HepG2 (cell line): ENCODE data around the gene TNFRSF18. TPM values are rescaled to one million over a fixed set of nuclear protein-coding genes. Genes with fewer than 3 reads are reported as not detected.
A peak's percentile ranks its signal among the peaks of the same experiment; 100 is the strongest.

Experiments
- LCORL ChIP-seq, 2 experiments: fragments of 450-650 bp in 1 of 2; sonication (generic) in 1 of 2; formaldehyde crosslinking in 1 of 2; IDR thresholded peaks; 2 replicates each; pipeline versions ENCODE4 v1.5.0 to v1.6.1; 2017 to 2020; ENCODE audit warnings: antibody characterized with exemption in 1 of 2, missing genetic modification reagents in 1 of 2
- MAZ ChIP-seq, 2 experiments: sonication (generic) in 1 of 2; formaldehyde crosslinking in 1 of 2; IDR thresholded peaks; 2 replicates each; pipeline versions ENCODE4 v1.5.0 to v1.6.1; 2012 to 2020; ENCODE audit warnings: low read depth in 2 of 2, mild to moderate bottlenecking in 2 of 2, borderline replicate concordance in 1 of 2, improper control_type of control experiment in 1 of 2, low read length in 1 of 2, missing genetic modification reagents in 1 of 2, moderate library complexity in 1 of 2
- POLR2AphosphoS2 ChIP-seq: IDR thresholded peaks from 2 replicates; pipeline ENCODE4 v1.6.1; 2011; ENCODE audit warnings: low read depth, low read length, improper control_type of control experiment
- SAFB2 ChIP-seq: sonication (generic); formaldehyde crosslinking; IDR thresholded peaks from 2 replicates; pipeline ENCODE4 v1.5.1; 2020; ENCODE audit warnings: missing genetic modification reagents, low read depth, mild to moderate bottlenecking, borderline replicate concordance
- SNAPC2 ChIP-seq: sonication (generic); formaldehyde crosslinking; IDR thresholded peaks from 2 replicates; pipeline ENCODE4 v1.8.1; 2022; ENCODE audit warnings: mild to moderate bottlenecking, missing genetic modification reagents
- ZNF232 ChIP-seq: sonication (generic); formaldehyde crosslinking; IDR thresholded peaks from 2 replicates; pipeline ENCODE4 v1.4.0; 2020; ENCODE audit warnings: missing genetic modification reagents, borderline replicate concordance
- ZNF501 ChIP-seq: sonication (generic); formaldehyde crosslinking; IDR thresholded peaks from 2 replicates; pipeline ENCODE4 v1.5.1; 2020; ENCODE audit warnings: mild to moderate bottlenecking, moderate library complexity, missing genetic modification reagents
- ZNF614 ChIP-seq: IDR thresholded peaks from 2 replicates; pipeline ENCODE4 v1.6.1; 2018; ENCODE audit warnings: missing biosample characterization, missing genetic modification reagents, inconsistent platforms, borderline replicate concordance
- ZNF816 ChIP-seq: sonication (generic); formaldehyde crosslinking; IDR thresholded peaks from 2 replicates; pipeline ENCODE4 v1.8.0; 2022; ENCODE audit warnings: missing genetic modification reagents, mild to moderate bottlenecking, borderline replicate concordance
- ZSCAN30 ChIP-seq: sonication (generic); formaldehyde crosslinking; IDR thresholded peaks from 2 replicates; pipeline ENCODE4 v1.5.0; 2020; ENCODE audit warnings: mild to moderate bottlenecking, missing genetic modification reagents
- polyA plus RNA-seq, 8 experiments: library from polyadenylated mRNA; depleted of rRNA in 3 of 8; stranded (reverse) in 7 of 8; unstranded in 1 of 8; fragments of >200 nt; fragmentation: Illumina TruSeq in 4 of 8; extraction: Trizol in 4 of 8; gene quantifications; 2 replicates each; pipeline versions ENCODE4 v1.2.1 to v1.2.3, GENCODE V29; 2011 to 2016; ENCODE audit warnings: low read depth in 4 of 8, missing spikeins in 1 of 8, mixed read lengths in 1 of 8; ENCODE audit not compliant: insufficient read depth in 1 of 8
- total RNA-seq, 5 experiments: library from RNA; depleted of rRNA; stranded (reverse); fragments of >200 nt; fragmentation: Illumina TruSeq; extraction: Trizol; gene quantifications; 2 replicates each; pipeline ENCODE4 v1.2.3, GENCODE V29; 2016; ENCODE audit warnings: low read depth in 1 of 5
- TF ChIP-seq, protein P1 (sequence below): sonication (generic); formaldehyde crosslinking; IDR thresholded peaks from 2 replicates; pipeline ENCODE4 v1.5.1; 2020; ENCODE audit warnings: mild to moderate bottlenecking, moderate library complexity, missing genetic modification reagents
- TF ChIP-seq, protein P2 (sequence below): sonication (generic); IDR thresholded peaks from 2 replicates; pipeline ENCODE4 v1.6.1; 2016; ENCODE audit warnings: low read depth, borderline replicate concordance
- TF ChIP-seq, protein P3 (sequence below): sonication (generic); formaldehyde crosslinking; IDR thresholded peaks from 2 replicates; pipeline ENCODE4 v1.4.0; 2020; ENCODE audit warnings: missing genetic modification reagents
- TF ChIP-seq, protein P4 (sequence below): sonication (generic); formaldehyde crosslinking; IDR thresholded peaks from 2 replicates; pipeline ENCODE4 v1.4.0; 2020; ENCODE audit warnings: mild to moderate bottlenecking, missing genetic modification reagents
- TF ChIP-seq, protein P5 (sequence below): IDR thresholded peaks from 2 replicates; pipeline ENCODE4 v1.6.1; 2012; ENCODE audit warnings: low read length, improper control_type of control experiment

TNFRSF18 gene
- total and polyA plus RNA-seq, 2 of the 13 experiments (the other 11 are each of a cell fraction or from before 2014, with no cell fraction given): not detected

DNA sequence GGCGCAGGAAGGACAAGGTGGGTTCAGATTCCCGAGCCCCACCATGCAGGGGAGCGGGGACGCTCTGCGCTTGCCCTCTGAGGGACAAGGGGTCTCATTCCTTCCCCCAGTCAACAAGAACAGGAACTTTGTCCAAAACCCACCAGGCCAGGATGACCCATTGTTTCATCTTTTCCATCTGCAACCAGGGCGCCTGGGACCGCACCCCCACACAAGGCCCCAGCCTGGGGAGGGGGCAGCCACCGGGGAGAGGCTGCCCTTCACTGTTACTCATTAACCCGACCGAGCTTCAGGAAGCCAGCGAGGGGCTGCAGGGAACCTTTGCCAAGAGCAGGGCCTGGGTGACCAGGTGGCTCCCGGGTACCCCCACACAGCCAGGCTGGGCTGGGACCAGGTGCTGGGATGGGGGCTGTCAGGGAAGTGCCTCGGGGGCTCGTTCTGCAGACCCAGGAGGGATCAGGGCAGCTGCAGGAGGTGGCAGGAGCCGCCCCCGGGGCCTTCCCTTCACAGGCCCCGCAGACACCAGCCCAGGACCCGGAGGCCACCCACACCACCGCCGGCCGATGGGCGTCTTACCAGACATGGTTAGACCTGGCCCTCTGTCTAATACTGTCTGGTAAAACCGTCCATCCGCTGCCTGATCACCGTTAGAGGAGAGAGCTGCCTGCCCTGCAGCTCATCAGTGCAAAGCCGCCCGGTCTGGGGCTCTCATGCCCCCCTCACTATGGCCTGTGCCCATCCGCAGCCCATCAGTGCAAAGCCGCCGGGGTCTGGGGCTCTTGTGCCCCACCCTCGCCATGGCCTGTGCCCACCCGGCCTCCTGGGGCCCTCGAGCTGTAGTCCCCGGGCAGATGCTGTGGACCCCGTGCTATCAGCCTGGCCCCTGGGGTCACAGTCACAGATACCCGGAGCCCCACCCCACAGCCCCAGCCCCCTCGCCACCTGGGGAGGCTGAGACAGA is 37.7 kb downstream of the TNFRSF18 start (continued):
- TF ChIP-seq, protein P1, sequence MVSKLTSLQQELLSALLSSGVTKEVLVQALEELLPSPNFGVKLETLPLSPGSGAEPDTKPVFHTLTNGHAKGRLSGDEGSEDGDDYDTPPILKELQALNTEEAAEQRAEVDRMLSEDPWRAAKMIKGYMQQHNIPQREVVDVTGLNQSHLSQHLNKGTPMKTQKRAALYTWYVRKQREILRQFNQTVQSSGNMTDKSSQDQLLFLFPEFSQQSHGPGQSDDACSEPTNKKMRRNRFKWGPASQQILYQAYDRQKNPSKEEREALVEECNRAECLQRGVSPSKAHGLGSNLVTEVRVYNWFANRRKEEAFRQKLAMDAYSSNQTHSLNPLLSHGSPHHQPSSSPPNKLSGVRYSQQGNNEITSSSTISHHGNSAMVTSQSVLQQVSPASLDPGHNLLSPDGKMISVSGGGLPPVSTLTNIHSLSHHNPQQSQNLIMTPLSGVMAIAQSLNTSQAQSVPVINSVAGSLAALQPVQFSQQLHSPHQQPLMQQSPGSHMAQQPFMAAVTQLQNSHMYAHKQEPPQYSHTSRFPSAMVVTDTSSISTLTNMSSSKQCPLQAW (CRISPR knock-in tag): peak; percentile 99
- TF ChIP-seq ZSCAN30 (CRISPR knock-in tag): no peak
- TF ChIP-seq ZNF501 (CRISPR knock-in tag): 0 out of 2 replicates have a peak, but pooled peaks have one; percentile 16
- TF ChIP-seq ZNF232 (CRISPR knock-in tag): no peak
- peak; percentile 36; the same call in 1 of the 2 replicates for TF ChIP-seq ZNF614 (CRISPR knock-in tag)
- no peak for TF ChIP-seq SNAPC2
- TF ChIP-seq, protein P2, sequence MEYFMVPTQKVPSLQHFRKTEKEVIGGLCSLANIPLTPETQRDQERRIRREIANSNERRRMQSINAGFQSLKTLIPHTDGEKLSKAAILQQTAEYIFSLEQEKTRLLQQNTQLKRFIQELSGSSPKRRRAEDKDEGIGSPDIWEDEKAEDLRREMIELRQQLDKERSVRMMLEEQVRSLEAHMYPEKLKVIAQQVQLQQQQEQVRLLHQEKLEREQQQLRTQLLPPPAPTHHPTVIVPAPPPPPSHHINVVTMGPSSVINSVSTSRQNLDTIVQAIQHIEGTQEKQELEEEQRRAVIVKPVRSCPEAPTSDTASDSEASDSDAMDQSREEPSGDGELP: no peak
- TF ChIP-seq MAZ (IDR thresholded peaks at IDR 0.05; ENCODE audit: borderline replicate concordance, low read depth, low read length): peak; percentile 65; the same call in 1 of the 2 replicates
- 0 out of 2 replicates have a peak, but pooled peaks have one; percentile 38 for TF ChIP-seq MAZ (CRISPR knock-in tag; IDR thresholded peaks at IDR 0.05; ENCODE audit: low read depth)
- no peak for TF ChIP-seq LCORL (IDR thresholded peaks at IDR 0.05)
- peak; percentile 28; the same call in 1 of the 2 replicates for TF ChIP-seq LCORL (CRISPR knock-in tag; IDR thresholded peaks at IDR 0.05)
- TF ChIP-seq, protein P3, sequence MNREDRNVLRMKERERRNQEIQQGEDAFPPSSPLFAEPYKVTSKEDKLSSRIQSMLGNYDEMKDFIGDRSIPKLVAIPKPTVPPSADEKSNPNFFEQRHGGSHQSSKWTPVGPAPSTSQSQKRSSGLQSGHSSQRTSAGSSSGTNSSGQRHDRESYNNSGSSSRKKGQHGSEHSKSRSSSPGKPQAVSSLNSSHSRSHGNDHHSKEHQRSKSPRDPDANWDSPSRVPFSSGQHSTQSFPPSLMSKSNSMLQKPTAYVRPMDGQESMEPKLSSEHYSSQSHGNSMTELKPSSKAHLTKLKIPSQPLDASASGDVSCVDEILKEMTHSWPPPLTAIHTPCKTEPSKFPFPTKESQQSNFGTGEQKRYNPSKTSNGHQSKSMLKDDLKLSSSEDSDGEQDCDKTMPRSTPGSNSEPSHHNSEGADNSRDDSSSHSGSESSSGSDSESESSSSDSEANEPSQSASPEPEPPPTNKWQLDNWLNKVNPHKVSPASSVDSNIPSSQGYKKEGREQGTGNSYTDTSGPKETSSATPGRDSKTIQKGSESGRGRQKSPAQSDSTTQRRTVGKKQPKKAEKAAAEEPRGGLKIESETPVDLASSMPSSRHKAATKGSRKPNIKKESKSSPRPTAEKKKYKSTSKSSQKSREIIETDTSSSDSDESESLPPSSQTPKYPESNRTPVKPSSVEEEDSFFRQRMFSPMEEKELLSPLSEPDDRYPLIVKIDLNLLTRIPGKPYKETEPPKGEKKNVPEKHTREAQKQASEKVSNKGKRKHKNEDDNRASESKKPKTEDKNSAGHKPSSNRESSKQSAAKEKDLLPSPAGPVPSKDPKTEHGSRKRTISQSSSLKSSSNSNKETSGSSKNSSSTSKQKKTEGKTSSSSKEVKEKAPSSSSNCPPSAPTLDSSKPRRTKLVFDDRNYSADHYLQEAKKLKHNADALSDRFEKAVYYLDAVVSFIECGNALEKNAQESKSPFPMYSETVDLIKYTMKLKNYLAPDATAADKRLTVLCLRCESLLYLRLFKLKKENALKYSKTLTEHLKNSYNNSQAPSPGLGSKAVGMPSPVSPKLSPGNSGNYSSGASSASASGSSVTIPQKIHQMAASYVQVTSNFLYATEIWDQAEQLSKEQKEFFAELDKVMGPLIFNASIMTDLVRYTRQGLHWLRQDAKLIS (CRISPR knock-in tag): no peak
- no peak for TF ChIP-seq ZNF816 (CRISPR knock-in tag)
- no peak for TF ChIP-seq SAFB2 (CRISPR knock-in tag)
- TF ChIP-seq, protein P4, sequence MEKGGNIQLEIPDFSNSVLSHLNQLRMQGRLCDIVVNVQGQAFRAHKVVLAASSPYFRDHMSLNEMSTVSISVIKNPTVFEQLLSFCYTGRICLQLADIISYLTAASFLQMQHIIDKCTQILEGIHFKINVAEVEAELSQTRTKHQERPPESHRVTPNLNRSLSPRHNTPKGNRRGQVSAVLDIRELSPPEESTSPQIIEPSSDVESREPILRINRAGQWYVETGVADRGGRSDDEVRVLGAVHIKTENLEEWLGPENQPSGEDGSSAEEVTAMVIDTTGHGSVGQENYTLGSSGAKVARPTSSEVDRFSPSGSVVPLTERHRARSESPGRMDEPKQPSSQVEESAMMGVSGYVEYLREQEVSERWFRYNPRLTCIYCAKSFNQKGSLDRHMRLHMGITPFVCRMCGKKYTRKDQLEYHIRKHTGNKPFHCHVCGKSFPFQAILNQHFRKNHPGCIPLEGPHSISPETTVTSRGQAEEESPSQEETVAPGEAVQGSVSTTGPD (CRISPR knock-in tag): no peak
- no peak for TF ChIP-seq POLR2AphosphoS2
- TF ChIP-seq, protein P5, sequence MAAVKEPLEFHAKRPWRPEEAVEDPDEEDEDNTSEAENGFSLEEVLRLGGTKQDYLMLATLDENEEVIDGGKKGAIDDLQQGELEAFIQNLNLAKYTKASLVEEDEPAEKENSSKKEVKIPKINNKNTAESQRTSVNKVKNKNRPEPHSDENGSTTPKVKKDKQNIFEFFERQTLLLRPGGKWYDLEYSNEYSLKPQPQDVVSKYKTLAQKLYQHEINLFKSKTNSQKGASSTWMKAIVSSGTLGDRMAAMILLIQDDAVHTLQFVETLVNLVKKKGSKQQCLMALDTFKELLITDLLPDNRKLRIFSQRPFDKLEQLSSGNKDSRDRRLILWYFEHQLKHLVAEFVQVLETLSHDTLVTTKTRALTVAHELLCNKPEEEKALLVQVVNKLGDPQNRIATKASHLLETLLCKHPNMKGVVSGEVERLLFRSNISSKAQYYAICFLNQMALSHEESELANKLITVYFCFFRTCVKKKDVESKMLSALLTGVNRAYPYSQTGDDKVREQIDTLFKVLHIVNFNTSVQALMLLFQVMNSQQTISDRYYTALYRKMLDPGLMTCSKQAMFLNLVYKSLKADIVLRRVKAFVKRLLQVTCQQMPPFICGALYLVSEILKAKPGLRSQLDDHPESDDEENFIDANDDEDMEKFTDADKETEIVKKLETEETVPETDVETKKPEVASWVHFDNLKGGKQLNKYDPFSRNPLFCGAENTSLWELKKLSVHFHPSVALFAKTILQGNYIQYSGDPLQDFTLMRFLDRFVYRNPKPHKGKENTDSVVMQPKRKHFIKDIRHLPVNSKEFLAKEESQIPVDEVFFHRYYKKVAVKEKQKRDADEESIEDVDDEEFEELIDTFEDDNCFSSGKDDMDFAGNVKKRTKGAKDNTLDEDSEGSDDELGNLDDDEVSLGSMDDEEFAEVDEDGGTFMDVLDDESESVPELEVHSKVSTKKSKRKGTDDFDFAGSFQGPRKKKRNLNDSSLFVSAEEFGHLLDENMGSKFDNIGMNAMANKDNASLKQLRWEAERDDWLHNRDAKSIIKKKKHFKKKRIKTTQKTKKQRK: no peak
